ENCODE measurements around the gene ABI3BP.
"Not testable (repeated sequence)": the region's sequence is repeated elsewhere in the genome, so short reads cannot be mapped to it uniquely, and the experiment has no call there.

ABI3BP gene

GRCh38 chr3:100954199-100954935 lies 38.9 kb downstream of the ABI3BP start:
- TF ChIP-seq, protein P1, sequence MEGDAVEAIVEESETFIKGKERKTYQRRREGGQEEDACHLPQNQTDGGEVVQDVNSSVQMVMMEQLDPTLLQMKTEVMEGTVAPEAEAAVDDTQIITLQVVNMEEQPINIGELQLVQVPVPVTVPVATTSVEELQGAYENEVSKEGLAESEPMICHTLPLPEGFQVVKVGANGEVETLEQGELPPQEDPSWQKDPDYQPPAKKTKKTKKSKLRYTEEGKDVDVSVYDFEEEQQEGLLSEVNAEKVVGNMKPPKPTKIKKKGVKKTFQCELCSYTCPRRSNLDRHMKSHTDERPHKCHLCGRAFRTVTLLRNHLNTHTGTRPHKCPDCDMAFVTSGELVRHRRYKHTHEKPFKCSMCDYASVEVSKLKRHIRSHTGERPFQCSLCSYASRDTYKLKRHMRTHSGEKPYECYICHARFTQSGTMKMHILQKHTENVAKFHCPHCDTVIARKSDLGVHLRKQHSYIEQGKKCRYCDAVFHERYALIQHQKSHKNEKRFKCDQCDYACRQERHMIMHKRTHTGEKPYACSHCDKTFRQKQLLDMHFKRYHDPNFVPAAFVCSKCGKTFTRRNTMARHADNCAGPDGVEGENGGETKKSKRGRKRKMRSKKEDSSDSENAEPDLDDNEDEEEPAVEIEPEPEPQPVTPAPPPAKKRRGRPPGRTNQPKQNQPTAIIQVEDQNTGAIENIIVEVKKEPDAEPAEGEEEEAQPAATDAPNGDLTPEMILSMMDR (IDR thresholded peaks at IDR 0.05; ENCODE audit: low read depth, low read length, missing control alignments): no peak
- no peak for DNase-seq (ENCODE audit: low read depth)
- no peak overlapping the region for H3K4me3 ChIP-seq (ENCODE audit: low read depth, low read length)

DNA sequence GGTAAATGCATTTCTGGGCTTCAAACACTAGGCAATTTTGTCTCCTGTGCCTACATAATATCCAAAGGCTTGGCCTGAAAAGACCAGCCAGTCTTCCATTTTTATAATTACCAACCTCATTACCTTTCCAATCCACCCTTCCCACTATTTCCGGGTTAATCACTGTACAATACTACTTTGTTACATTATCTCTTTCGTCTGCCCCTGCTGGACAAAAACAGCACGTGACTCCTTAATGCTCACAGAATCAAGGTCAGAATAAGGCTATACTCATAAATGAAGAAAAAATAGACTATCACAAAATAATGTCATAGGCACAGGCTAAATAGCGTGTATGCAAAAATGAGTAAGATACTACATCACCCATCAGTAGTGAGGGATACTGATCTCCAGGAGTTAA lies 40.1 kb downstream of the ABI3BP start:
- no peak for DNase-seq (ENCODE audit: low read depth)
- H3K4me3 ChIP-seq (ENCODE audit: low read depth, low read length): no peak overlapping the region
- TF ChIP-seq, protein P1 (IDR thresholded peaks at IDR 0.05; ENCODE audit: low read depth, low read length, missing control alignments): no peak

- TF ChIP-seq, protein P1 (IDR thresholded peaks at IDR 0.05; ENCODE audit: low read depth, low read length, missing control alignments): no peak
- DNase-seq (ENCODE audit: low read depth): no peak
- no peak overlapping the region for H3K4me3 ChIP-seq (ENCODE audit: low read depth, low read length)
Observed at GRCh38 chr3:100947119-100947518, 46.1 kb downstream of the ABI3BP start.

- not testable (repeated sequence) for DNase-seq (ENCODE audit: low read depth); H3K4me3 ChIP-seq (ENCODE audit: low read depth, low read length)
Observed at GRCh38 chr3:100946096-100946495, 47.1 kb downstream of the ABI3BP start.

DNA sequence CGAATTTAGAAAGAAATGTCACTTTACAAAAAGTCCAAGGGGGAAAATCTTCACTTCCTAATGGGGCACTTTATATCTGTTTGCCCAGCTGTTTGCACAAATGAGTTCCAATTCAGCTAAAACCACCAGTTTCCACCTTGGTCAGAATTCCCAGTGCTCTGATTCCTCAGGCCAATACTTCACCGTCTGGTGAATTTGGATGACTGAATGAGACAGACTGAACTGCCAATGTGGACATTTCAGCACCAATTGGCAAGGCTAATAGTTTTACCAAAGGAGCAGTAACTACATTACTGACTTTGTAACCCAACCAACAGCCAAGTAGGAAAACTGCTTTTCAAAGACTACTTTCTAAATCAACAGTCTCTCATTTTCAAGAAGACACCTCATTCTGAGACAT lies 51.8 kb downstream of the ABI3BP start:
- no peak for DNase-seq (ENCODE audit: low read depth)
- no peak overlapping the region for H3K4me3 ChIP-seq (ENCODE audit: low read depth, low read length)
- TF ChIP-seq, protein P1 (IDR thresholded peaks at IDR 0.05; ENCODE audit: low read depth, low read length, missing control alignments): no peak

DNA sequence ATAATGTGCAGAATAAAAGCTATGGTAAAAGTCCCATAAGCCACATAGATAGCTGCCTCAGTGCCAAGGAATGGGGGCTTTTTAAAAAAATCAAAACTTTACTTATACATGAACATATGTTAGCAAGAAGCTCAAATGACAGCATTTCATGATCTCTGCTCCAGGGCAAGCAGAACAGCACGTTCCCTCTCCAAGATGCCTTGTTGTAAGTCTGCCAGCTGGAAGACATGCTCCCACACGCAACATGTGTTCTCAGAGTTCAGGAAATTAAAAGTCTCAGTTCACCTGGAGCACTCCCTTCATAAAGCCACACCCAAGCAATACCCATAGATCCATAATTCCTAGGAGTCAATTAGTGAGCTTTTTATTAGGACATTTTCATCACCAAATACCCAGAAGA lies 52.2 kb downstream of the ABI3BP start:
- H3K4me3 ChIP-seq (ENCODE audit: low read depth, low read length): no peak overlapping the region
- TF ChIP-seq, protein P1 (IDR thresholded peaks at IDR 0.05; ENCODE audit: low read depth, low read length, missing control alignments): no peak
- no peak for DNase-seq (ENCODE audit: low read depth)

- no peak overlapping the region for H3K4me3 ChIP-seq (ENCODE audit: low read depth, low read length)
- TF ChIP-seq, protein P1 (IDR thresholded peaks at IDR 0.05; ENCODE audit: low read depth, low read length, missing control alignments): no peak
- no peak for DNase-seq (ENCODE audit: low read depth)
Observed at GRCh38 chr3:100936931-100937330, 56.3 kb downstream of the ABI3BP start.

Measured in GM12864 (cell line).